ENCODE results near the gene KCNH6.

Gene KCNH6

DNA sequence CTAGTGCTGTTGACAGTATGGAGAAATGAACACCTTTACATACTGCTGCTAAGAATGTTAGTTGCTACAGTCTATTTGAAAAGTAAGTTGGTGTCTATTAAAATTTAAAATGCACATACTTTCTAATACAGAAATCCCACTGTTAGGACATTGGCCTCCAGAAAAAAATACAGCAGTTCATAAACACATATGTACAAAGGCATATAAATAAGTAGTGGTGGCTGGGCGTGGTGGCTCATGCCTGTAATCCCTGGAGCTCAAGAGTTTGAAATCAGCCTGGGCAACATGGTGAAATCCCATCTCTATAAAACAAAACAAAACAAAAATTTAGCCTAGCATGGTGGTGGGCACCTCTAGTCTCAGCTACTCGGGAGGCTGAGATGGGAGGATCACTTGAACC, 40.2 kb downstream of the KCNH6 start:
- no peak for DNase-seq

DNA sequence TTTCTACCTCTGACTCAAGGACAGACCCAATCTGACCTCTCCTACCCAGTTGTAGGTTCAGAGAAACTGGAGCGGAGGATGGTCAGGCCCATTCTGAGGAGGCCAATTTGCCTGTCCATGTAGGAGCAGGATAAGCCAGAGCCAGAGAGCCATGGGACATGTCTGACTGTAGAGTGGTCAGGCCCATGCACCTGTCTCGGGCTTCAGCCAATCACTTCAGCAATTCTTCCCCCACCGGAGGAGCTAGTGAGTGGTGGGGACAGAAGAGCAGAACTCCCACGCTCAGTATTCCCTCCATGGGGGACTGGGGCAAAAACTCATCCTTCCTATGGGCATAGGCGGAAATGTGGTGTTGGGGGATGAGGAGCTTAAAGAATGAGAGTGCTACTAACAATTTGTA, 41.4 kb downstream of the KCNH6 start:
- no peak for DNase-seq

DNA sequence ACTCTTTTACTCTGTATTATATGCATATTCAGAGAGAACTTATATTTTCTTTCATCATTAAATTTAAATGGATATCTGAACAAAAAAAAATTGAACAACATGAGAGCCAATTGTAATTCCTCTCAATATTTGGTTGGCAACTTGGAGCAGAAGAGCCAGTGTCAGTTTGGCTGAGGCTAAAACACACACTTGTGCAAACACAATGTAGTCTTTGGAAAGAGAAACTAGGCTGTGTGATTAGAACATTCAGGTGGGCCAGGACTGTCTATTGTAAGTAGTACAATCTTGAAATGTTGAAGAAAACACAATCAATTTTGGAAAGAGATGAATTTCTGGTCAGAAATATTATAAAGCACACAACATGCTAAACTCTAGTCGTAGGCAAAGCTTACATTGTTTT, 44.1 kb downstream of the KCNH6 start:
- no peak for DNase-seq

DNA sequence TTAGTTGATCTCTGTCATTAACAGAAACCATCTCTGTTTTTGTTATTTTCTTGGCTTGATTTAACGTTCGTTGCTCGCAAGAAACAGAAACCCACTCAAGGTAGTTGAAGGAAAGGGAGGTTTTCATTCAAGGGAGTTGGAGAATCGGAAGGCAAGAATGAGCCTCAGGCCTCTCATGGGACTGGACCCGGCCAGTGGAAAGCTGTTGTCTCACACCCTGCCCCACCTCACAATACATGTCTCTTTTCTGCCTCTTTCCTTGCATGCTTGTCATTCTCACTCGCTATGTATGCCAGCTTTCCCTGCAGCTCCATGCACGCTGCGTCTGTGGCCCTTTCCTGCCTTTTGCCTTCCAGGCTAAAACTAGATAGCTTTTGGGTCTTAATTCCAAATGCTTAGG, 45.4 kb downstream of the KCNH6 start:
- no peak for DNase-seq

DNA sequence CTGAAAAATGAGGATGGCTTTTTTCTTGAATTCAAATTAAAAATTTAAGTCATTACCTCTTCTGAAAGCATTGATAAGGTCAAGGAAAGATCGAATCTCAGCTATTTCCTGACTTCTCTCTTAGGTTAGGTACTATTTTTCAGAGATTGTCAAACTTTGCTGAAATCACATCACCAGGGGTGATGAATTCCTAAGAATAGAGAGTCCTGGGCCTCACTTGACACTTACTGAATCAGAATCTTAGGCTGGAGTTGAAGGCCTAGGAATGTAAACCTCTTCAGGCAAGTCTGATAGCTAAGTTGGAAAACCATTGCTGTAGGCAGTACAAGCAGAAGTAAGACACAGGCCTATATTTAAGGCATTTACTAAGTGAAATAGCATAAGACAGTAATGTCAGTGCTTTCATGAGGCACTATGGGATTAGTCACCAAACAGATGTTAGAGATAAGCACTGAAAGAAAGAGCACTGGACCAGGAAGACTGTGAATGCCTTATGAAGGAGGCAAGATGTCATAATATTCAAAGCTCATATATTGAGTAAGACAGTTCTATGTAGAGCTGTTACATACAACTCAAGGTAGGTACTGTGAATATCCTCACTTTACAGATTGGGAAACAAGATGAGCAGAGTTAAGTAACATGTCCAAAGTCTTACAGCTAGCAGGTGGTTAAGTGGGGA, 48.6 kb downstream of the KCNH6 start:
- no peak for DNase-seq

DNA sequence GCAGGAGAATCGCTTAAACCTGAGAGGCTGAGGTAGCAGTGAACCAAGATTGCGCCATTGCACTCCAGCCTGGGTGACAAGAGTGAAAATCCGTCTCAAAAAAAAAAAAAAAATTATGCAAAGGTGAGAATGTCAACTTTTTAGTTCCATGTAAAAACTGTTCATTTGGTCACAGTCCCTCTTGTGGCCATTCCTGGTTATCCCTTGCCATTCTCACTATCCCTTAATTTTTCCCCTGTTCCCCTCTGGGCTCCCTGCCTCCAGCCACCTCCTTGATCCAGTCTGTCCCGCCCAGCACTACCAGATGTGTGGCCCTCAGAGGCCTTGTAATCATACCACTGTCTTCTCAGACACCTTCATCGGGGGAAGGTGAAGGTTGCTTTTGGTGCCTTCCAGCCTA, 50.5 kb downstream of the KCNH6 start:
- no peak for DNase-seq

DNA sequence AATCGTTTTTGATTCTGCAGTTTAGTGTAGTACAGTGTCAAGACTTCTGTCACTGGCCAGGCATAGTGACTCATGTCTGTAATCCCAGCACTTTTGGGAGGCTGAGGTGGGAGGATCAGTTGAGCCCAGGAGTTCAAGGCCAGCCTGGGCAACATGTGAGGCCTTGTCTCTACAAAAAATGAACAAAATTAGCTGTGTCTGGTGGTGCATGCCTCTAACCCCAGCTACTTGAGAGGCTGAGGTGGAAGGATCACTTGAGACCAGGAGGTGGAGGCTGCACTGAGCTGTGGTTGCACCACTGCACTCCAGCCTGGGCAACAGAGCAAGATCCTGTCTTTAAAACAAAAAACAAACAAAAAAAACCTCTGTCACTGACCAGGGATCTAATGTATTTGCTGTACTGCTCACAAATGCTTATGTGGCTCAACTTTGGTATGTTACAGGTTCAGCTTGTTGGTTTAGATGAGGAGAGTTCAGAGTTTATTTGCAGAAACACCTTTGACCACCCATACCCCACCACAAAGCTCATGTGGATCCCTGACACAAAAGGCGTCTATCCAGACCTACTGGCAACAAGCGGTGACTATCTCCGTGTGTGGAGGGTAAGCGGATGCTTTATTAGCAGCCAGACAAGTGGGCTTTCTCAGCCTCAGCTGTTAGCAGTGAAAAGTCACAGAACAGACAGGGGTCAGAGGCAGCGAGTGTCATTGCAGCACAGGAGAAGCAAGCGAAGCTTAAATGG, 55.0 kb downstream of the KCNH6 start:
- DNase-seq, result no peak

DNA sequence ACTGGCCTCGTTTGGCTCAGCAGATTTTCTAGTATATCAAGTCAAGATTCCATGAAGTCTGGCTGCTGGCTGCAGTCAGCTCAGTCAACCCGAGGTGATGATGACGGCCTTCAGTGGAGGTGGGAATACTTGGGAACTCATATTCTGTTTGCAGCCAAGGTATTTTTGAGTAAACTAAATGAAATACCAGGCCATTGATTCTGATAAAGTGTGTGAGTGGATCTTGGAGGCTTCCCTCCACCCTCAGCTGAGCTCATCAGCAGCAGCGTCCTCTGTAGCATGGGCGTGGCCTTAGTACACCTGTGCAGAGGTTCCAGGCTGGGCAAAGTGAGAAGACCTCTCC, 55.6 kb downstream of the KCNH6 start:
- DNase-seq, result no peak

DNA sequence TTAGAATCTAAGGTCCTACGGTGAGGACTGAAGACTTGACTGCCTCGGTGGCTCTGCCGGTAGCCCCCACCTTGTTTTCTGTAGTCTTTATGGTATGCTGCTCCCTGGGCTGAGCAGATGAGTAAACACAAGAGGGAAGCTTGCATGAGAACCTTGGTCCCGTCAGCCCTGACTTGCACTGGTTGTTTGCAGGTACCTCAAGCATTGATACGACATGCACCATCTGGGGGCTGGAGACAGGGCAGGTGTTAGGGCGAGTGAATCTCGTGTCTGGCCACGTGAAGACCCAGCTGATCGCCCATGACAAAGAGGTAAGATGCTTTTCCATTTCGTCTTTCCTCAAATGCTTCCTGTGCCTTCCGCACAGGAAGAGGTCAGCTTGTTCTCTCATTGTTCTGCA, 56.5 kb downstream of the KCNH6 start:
- DNase-seq, result no peak

DNA sequence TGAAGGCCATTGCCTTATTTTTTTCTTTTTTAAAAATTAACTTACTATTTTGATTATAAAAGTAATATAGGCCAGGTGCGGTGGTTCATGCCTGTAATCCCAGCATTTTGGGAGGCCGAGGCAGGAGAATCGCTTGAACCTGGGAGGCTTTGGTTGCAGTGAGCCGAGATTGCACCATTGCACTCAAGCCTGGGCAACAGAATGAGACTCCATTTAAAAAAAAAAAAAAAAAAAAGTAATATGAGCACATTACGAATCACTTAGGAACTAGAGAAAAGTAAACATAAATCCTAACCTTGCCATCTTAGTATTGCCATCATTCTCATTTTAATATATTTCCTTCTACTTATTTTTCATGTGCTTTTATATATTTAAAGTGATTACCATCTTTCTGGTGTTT, 64.6 kb downstream of the KCNH6 start:
- DNase-seq, result no peak

DNA sequence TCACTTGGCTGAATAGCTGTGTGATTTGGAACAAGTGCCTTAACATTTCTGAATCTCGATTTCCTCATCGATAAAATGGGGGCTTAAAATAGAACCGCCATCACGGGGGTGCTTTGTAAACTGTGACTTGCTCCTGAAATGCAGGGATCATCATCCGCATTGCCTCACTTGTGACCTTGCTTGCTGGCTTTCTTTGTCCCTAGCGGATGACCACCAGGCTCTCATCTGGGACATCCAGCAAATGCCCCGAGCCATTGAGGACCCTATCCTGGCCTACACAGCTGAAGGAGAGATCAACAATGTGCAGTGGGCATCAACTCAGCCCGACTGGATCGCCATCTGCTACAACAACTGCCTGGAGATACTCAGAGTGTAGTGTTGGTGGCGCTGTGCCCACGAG, 65.6 kb downstream of the KCNH6 start:
- DNase-seq, result no peak

DNA sequence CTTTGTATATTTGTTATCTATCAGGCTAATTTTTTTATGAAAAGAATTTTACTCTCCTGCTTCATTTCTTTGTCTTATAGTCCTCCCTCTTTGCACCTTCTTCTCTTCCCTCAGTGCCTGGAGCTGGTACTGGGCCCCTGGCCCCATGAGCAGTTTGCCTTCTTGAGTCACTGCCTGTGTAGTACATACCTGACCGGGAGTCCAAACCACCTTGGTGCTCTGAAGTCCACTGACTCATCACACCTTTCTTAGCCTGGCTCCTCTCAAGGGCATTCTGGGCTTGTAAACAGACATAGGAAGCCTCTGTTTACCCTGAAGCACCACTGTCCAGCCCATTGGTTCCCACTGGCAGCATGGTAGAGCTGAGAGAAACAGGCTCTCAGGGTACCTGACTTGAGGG, 66.5 kb downstream of the KCNH6 start:
- no peak for DNase-seq

DNA sequence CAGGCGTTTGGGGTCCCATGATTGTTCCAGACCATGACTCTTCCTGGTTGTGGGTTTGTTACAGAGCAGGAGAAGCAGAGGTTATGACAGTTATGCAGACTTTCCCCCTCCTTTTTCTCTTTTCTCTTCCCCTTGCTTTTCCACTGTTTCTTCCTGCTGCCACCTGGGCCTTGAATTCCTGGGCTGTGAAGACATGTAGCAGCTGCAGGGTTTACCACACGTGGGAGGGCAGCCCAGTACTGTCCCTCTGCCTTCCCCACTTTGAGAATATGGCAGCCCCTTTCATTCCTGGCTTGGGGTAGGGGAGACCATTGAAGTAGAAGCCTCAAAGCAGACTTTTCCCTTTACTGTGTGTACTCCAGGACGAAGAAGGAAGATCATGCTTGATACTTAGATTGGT, 69.6 kb downstream of the KCNH6 start:
- DNase-seq, result no peak

DNA sequence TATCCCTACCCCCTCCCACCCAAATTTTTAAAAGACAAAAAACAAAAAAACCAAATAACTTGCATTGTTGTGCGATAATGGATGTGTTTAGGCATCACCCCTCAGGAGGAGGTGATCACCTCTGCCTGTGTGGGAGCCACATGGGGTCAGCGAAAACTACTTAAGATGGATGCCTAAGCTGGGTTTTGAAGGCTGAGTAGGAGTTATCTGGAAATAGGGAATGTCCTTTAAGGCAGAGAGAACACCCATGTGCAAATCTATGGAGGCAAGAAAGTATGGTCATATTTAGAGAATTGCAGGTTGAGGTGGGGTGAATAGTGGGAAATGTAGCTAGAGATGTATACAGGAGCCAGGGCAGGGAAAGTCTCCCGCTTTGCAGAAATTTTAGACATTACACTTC, 72.0 kb downstream of the KCNH6 start:
- DNase-seq, result no peak

Data from NCI-H2171 treated with DMSO at 0.1 percent for 48 hours (cell line).